ENCODE data around the gene NKAIN2.

GRCh38 chr6:124022641-124023040 lies 219.0 kb downstream of the NKAIN2 start:
- TF ChIP-seq POLR2A (IDR thresholded peaks at IDR 0.05; ENCODE audit: low read depth, low read length) = no peak
- no peak for TF ChIP-seq JUN (IDR thresholded peaks at IDR 0.05; ENCODE audit: borderline replicate concordance, insufficient read depth, insufficient read length, low read depth)
- TF ChIP-seq CTCF (IDR thresholded peaks at IDR 0.05; ENCODE audit: extremely low read depth in 1 of 2, insufficient read depth in 1 of 2, low read depth in 1 of 2, low read length in 2 of 2) = no peak
- TF ChIP-seq EZH2 (IDR thresholded peaks at IDR 0.05; ENCODE audit: borderline replicate concordance, low read depth, low read length, severe bottlenecking) = no peak
